ENCODE measurements around the gene SYNDIG1. TPM values are rescaled to one million over a fixed set of nuclear protein-coding genes. Genes with fewer than 3 reads are reported as not detected.
"Not testable (repeated sequence)": the region's sequence is repeated elsewhere in the genome, so short reads cannot be mapped to it uniquely, and the experiment has no call there.

Gene SYNDIG1
- total RNA-seq, 1 experiment from 2014 or later, result not detected

DNA sequence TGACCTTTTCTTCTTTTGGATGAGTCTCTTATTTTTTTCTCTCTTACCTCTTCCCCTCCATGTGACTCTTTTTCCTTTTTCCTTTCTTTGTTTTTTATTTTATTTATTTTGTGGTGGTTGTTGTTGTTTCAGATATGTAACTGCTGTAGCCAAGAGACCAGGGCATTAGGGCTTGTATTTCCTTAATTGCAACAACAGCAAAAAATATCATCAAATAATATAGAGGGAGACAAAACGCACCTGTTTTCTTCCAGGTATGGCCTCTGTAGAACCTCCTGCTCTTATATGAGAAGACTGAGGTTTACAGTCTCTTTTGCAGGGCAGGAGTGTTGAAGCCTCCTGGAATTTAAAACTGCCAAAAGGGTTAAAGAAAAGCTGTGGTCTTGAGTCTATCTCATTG lies 149.3 kb downstream of the SYNDIG1 start:
- CTCF ChIA-PET, result no interaction called here
- Mint-ChIP-seq H3K27me3 (ENCODE audit: unreplicated experiment) (peaks cover 24% of the 10 kb centered on the region), H3K27ac (ENCODE audit: unreplicated experiment) (no peak overlapping the region), H3K4me1 (ENCODE audit: low read depth, unreplicated experiment) (no peaks in the 10 kb centered on the region), H3K9me3 (ENCODE audit: low read depth, unreplicated experiment) (no peaks in the 10 kb centered on the region), H3K4me3 (ENCODE audit: low read depth, unreplicated experiment) (no peak overlapping the region), H3K36me3 (ENCODE audit: insufficient read depth, unreplicated experiment) (no peaks in the 10 kb centered on the region)
- intact Hi-C loops (cut with micrococcal nuclease; ENCODE audit: unreplicated experiment), result no loop called here
- no TSS peak for BruUV-seq (replicated peaks)
- no peak for DNase-seq
- TF ChIP-seq, protein P1, sequence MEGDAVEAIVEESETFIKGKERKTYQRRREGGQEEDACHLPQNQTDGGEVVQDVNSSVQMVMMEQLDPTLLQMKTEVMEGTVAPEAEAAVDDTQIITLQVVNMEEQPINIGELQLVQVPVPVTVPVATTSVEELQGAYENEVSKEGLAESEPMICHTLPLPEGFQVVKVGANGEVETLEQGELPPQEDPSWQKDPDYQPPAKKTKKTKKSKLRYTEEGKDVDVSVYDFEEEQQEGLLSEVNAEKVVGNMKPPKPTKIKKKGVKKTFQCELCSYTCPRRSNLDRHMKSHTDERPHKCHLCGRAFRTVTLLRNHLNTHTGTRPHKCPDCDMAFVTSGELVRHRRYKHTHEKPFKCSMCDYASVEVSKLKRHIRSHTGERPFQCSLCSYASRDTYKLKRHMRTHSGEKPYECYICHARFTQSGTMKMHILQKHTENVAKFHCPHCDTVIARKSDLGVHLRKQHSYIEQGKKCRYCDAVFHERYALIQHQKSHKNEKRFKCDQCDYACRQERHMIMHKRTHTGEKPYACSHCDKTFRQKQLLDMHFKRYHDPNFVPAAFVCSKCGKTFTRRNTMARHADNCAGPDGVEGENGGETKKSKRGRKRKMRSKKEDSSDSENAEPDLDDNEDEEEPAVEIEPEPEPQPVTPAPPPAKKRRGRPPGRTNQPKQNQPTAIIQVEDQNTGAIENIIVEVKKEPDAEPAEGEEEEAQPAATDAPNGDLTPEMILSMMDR (IDR thresholded peaks at IDR 0.05; ENCODE audit: unreplicated experiment), result no peak

DNA sequence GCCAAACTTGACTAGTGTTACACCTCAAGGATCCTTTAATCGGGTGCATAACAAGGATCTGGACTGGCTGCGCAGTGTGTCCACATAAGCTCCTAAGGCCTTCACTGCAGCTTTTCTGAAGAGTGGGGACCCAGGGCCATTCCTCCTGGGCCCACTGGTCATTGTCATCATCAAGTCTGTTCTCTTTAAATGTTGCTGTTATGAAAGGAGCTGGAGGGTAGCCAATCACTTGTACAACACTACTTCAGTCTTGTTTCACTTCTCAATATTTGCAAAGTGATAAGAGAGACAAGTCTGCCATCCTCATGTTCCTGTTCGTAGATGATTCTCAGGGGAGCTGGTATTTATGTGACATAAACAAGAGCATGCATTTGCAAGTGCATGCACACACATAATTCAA lies 149.8 kb downstream of the SYNDIG1 start:
- TF ChIP-seq, protein P1 (IDR thresholded peaks at IDR 0.05; ENCODE audit: unreplicated experiment), result no peak
- no peak overlapping the region for H3K27ac Mint-ChIP-seq (ENCODE audit: unreplicated experiment)
- no peak overlapping the region for H3K4me3 Mint-ChIP-seq (ENCODE audit: low read depth, unreplicated experiment)
- CTCF ChIA-PET, result no interaction called here
- H3K27me3 Mint-ChIP-seq (ENCODE audit: unreplicated experiment), result peaks cover 24% of the 10 kb centered on the region
- no peaks in the 10 kb centered on the region for H3K36me3 Mint-ChIP-seq (ENCODE audit: insufficient read depth, unreplicated experiment)
- H3K4me1 Mint-ChIP-seq (ENCODE audit: low read depth, unreplicated experiment), result no peaks in the 10 kb centered on the region
- intact Hi-C loops (cut with micrococcal nuclease; ENCODE audit: unreplicated experiment), result no loop called here
- H3K9me3 Mint-ChIP-seq (ENCODE audit: low read depth, unreplicated experiment), result no peaks in the 10 kb centered on the region
- no TSS peak for BruUV-seq (replicated peaks)
- DNase-seq, result no peak

DNA sequence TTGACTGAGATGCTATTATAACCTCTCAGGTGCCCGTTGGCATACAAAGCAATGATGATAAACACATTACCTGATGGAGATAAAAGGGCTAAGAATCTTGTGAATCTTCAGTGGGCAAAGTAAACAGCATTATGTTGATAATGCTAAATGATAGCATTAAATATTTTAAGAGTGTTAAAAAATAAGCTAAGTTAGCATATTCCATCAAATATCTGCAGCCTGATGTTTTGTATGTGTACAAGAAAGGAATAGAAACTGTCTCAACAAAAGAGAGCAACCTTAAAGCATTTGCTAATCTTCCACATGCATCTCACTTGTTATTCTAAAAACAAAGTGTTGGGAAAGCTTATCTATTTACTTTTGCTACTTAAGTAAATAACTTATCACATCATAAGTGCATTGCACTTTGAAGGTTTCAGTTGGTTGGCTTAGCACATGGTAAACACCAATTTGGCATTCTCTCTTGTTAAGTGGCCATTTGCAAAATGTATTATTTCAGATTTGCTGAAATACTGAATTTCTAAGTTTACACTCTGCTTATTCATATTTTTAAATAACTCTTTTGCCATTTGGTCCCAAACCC lies 151.6 kb downstream of the SYNDIG1 start:
- TF ChIP-seq, protein P1 (IDR thresholded peaks at IDR 0.05; ENCODE audit: unreplicated experiment), result no peak
- Mint-ChIP-seq H3K36me3 (ENCODE audit: insufficient read depth, unreplicated experiment) (no peaks in the 10 kb centered on the region), H3K27ac (ENCODE audit: unreplicated experiment) (no peak overlapping the region), H3K4me3 (ENCODE audit: low read depth, unreplicated experiment) (no peak overlapping the region), H3K27me3 (ENCODE audit: unreplicated experiment) (peaks cover 24% of the 10 kb centered on the region), H3K4me1 (ENCODE audit: low read depth, unreplicated experiment) (no peaks in the 10 kb centered on the region), H3K9me3 (ENCODE audit: low read depth, unreplicated experiment) (no peaks in the 10 kb centered on the region)
- no peak for DNase-seq
- intact Hi-C loops (cut with micrococcal nuclease; ENCODE audit: unreplicated experiment), result no loop called here
- CTCF ChIA-PET, result no interaction called here
- BruUV-seq (replicated peaks), result no TSS peak

DNA sequence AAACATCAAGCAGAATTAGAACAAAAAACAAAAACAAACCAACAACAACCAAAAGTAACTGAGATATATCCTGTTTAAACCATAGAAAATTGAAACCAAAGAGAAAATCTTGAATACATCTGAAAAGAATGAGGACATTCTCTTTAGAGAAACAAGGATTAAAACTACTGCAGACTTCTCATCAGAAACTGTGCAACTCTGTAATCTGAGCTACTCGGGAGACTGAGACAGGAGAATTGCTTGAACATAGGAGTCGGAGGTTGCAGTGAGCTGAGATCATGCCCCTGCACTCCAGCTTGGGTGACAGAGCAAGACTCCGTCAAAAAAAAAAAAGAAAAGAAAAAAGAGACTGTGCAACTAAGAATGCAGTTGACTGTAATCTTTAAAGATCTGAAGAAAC lies 153.4 kb downstream of the SYNDIG1 start:
- H3K27ac Mint-ChIP-seq (ENCODE audit: unreplicated experiment), result no peak overlapping the region
- H3K9me3 Mint-ChIP-seq (ENCODE audit: low read depth, unreplicated experiment), result no peaks in the 10 kb centered on the region
- no peak overlapping the region for H3K4me3 Mint-ChIP-seq (ENCODE audit: low read depth, unreplicated experiment)
- TF ChIP-seq, protein P1 (IDR thresholded peaks at IDR 0.05; ENCODE audit: unreplicated experiment), result no peak
- no peak for DNase-seq
- H3K36me3 Mint-ChIP-seq (ENCODE audit: insufficient read depth, unreplicated experiment), result no peaks in the 10 kb centered on the region
- intact Hi-C loops (cut with micrococcal nuclease; ENCODE audit: unreplicated experiment), result no loop called here
- no peaks in the 10 kb centered on the region for H3K4me1 Mint-ChIP-seq (ENCODE audit: low read depth, unreplicated experiment)
- CTCF ChIA-PET, result no interaction called here
- H3K27me3 Mint-ChIP-seq (ENCODE audit: unreplicated experiment), result peaks cover 12% of the 10 kb centered on the region
- no TSS peak for BruUV-seq (replicated peaks)

DNA sequence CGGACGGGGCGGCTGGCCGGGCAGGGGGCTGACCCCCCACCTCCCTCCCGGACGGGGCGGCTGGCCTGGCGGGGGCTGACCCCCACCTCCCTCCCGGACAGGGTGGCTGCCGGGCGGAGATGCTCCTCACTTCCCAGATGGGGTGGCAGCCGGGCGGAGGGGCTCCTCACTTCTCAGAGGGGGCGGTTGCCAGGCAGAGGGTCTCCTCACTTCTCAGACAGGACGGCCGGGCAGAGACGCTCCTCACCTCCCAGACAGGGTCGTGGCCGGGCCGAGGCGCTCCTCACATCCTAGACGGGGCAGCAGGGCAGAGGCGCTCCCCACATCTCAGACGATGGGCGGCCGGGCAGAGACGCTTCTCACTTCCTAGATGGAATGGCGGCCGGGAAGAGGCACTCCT lies 156.7 kb downstream of the SYNDIG1 start:
- BruUV-seq (replicated peaks); CTCF ChIA-PET; H3K9me3 Mint-ChIP-seq (ENCODE audit: low read depth, unreplicated experiment); H3K27ac Mint-ChIP-seq (ENCODE audit: unreplicated experiment); H3K4me3 Mint-ChIP-seq (ENCODE audit: low read depth, unreplicated experiment); intact Hi-C loops (cut with micrococcal nuclease; ENCODE audit: unreplicated experiment); H3K4me1 Mint-ChIP-seq (ENCODE audit: low read depth, unreplicated experiment); H3K36me3 Mint-ChIP-seq (ENCODE audit: insufficient read depth, unreplicated experiment); DNase-seq: not testable (repeated sequence)
- peaks cover 12% of the 10 kb centered on the region for H3K27me3 Mint-ChIP-seq (ENCODE audit: unreplicated experiment)
